ENCODE results near the gene IFITM1. TPM values are rescaled to one million over a fixed set of nuclear protein-coding genes. Genes with fewer than 3 reads are reported as not detected.

The IFITM1 gene
- total and polyA plus RNA-seq, 2 of the 8 experiments (the other 6 are each of a cell fraction or from before 2014, with no cell fraction given) = 394 to 1,464 TPM

DNA sequence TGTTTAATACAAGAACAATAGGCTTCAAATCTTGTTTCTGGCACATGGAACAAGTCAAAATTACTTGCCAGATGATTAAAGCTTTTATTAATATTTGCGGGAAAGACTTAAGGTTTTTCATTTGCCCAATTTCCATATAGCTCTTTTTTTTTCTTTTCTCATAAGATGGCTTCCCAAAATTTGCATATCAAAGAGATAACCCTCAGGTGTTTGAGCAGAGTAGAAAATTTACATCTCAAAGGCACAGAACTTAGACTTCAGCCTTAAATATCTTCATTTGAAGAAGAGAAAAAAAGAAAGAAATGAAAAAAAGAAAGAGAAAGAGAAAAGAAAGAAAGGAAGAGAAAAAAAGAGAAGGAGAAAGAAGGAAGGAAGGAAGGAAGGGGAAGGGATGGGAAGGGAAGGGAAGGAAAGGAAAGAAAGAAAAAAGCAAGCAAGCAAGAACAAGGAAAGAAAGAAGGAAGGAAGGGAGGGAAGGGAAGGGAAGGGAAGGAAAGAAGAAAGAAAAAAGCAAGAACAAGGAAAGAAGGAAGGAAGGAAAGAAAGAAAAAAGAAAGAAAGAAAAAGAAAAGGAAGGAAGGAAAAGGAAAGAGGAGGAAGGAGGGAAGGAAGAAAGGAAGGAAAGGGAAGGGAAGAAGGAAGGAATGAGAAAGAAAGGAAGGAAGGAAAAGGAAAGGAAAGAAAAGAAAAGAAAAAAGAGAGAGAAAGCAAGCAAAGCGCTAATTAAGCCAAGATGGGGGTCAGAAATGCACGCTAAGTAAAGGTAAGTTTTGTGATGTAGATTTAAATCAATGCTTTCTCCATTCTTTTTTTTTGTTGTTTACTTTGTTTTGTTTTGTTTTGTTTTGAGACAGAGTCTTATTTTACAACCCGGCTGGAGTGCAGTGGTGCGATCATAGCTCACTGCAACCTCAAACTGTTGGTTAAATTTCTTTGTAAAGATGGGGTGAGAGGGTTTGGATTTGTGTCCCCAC lies 27.0 kb downstream of the IFITM1 start:
- Histone ChIP-seq H3K4me3 (ENCODE audit: extremely low read depth in 1 of 4, insufficient read depth in 2 of 4, low read depth in 3 of 4, low read length in 4 of 4) (peak overlapping the region in 1 of 4 experiments; percentile 41; a peak in 2 of 8 replicates), H4K91ac (replicated peaks; ENCODE audit: insufficient read length, low read length) (peak overlapping the region; percentile 74), H3K79me1 (ENCODE audit: low read depth, low read length) (no peaks in the 10 kb centered on the region), H2AK5ac (ENCODE audit: low read depth, low read length) (0 out of 2 replicates have a peak overlapping the region, but pooled peaks have one; percentile 55), H3K14ac (ENCODE audit: insufficient read length) (no peak overlapping the region), H3K9ac (replicated peaks in 1 of 4; ENCODE audit: extremely low read depth in 1 of 4, low read depth in 3 of 4, low read length in 3 of 4) (no peak overlapping the region), H3K4me1 (replicated peaks in 1 of 4; ENCODE audit: control insufficient read depth in 3 of 4, insufficient read depth in 4 of 4, low read length in 3 of 4) (peaks cover 4 to 21% (median 17%) of the 10 kb centered on the region in 4 experiments), H3K4me2 (ENCODE audit: insufficient read depth in 1 of 2, low read depth in 2 of 2, low read length in 2 of 2) (peak overlapping the region; percentile 32 to 62; a peak in 3 of 4 replicates), H4K8ac (ENCODE audit: extremely low read depth, insufficient read depth, low read length) (no peak overlapping the region), H3K79me2 (ENCODE audit: control insufficient read depth in 1 of 2, insufficient read depth in 2 of 2, low read length in 2 of 2) (no peaks in the 10 kb centered on the region), H2BK20ac (ENCODE audit: low read length) (no peak overlapping the region), H2AFZ (ENCODE audit: low read length) (no peak overlapping the region), H3K18ac (ENCODE audit: extremely low read depth, low read length) (peak overlapping the region; percentile 88; the same call in 1 of the 2 replicates), H3K27me3 (replicated peaks in 1 of 4; ENCODE audit: control insufficient read depth in 3 of 4, extremely low read depth in 1 of 4, insufficient read depth in 3 of 4, low read length in 3 of 4) (no peaks in the 10 kb centered on the region), H4K5ac (ENCODE audit: insufficient read length, low read depth, low read length) (peak overlapping the region; percentile 98), H2BK120ac (replicated peaks; ENCODE audit: low read depth, low read length) (peak overlapping the region; percentile 90), H3K23me2 (ENCODE audit: low read depth, low read length) (no peaks in the 10 kb centered on the region), H3K9me3 (ENCODE audit: insufficient read depth in 2 of 2, low read depth in 1 of 2, low read length in 1 of 2) (no peaks in the 10 kb centered on the region), H3K56ac (replicated peaks; ENCODE audit: insufficient read length, low read depth, low read length) (peak overlapping the region; percentile 59), H3K27ac (ENCODE audit: low read depth, low read length) (0 out of 2 replicates have a peak overlapping the region, but pooled peaks have one; percentile 32), H3K4ac (replicated peaks; ENCODE audit: insufficient read length, low read depth, low read length) (no peak overlapping the region), H3K36me3 (ENCODE audit: control insufficient read depth in 2 of 4, insufficient read depth in 4 of 4, low read length in 3 of 4) (no peaks in the 10 kb centered on the region), H2BK12ac (ENCODE audit: low read depth, low read length) (peak overlapping the region; percentile 82; the same call in 1 of the 2 replicates), H3K23ac (ENCODE audit: insufficient read length) (no peak overlapping the region), H4K20me1 (replicated peaks in 1 of 2; ENCODE audit: control insufficient read depth in 1 of 2, insufficient read depth in 2 of 2, low read length in 2 of 2) (no peaks in the 10 kb centered on the region), H2BK15ac (ENCODE audit: low read length) (no peak overlapping the region), H2BK5ac (ENCODE audit: low read depth, low read length) (peak overlapping the region; percentile 73; the same call in 1 of the 2 replicates)
- peak; percentile 28 for FAIRE-seq
- POLR2A ChIA-PET (ENCODE audit: partially characterized antibody) = interaction anchor here (0.6 to 2.8 kb wide), 21 partner anchors 8 to 134 kb away, joined by 3 to 24 read pairs (median 4); partner anchors contain the start of genes BET1L and RIC8A
- CTCF ChIA-PET (ENCODE audit: partially characterized antibody) = interaction anchor here (0.6 to 5.6 kb wide), 8 partner anchors 12 to 91 kb away, joined by 3 to 22 read pairs (median 5); no protein-coding TSS in a partner anchor
- whole genome bisulfite sequencing, 2 experiments (ENCODE audit: extremely low coverage in 1 of 2, insufficient coverage in 1 of 2, insufficient read length in 1 of 2, insufficient replicate concordance in 2 of 2, low coverage in 1 of 2, low lambda C conversion rate in 2 of 2, missing lambda C conversion rate in 1 of 2) = 35% methylated on average over 4 of the region's 5 CpGs; no CpG with 5 or more reads in 1 of the 2 experiments
- DNase-seq (ENCODE audit: low read depth in 1 of 2, low spot score in 2 of 2) = no peak
